ENCODE measurements around the gene SPHK1. TPM values are rescaled to one million over a fixed set of nuclear protein-coding genes. Genes with fewer than 3 reads are reported as not detected.
A peak's percentile ranks its signal among the peaks of the same experiment; 100 is the strongest.

The SPHK1 gene
- total RNA-seq, 1 donor, result 47.5 TPM

DNA sequence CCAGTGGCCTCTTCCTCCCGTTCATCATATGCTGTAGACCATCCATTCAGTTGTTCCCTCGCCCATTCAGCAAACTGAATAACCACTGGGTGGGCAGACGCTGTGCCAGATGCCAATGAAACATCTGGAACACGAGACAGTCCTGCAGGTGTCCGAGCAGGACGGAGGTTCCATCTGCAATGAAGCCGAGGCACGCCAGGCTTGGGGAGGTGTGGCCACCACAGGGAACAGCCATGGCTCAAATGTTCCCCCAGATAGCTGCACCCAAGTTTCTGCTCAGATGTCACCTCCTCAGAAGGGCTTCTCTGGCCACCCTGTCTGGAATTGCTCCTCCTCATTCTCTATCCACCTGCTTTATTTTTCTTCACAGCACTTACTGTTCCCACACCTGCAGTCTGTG lies 38.0 kb downstream of the SPHK1 start:
- no peak overlapping the region for H3K4me3 ChIP-seq (ENCODE audit: low read depth, low read length)
- DNase-seq (ENCODE audit: low read depth), result no peak
- TF ChIP-seq, protein P1, sequence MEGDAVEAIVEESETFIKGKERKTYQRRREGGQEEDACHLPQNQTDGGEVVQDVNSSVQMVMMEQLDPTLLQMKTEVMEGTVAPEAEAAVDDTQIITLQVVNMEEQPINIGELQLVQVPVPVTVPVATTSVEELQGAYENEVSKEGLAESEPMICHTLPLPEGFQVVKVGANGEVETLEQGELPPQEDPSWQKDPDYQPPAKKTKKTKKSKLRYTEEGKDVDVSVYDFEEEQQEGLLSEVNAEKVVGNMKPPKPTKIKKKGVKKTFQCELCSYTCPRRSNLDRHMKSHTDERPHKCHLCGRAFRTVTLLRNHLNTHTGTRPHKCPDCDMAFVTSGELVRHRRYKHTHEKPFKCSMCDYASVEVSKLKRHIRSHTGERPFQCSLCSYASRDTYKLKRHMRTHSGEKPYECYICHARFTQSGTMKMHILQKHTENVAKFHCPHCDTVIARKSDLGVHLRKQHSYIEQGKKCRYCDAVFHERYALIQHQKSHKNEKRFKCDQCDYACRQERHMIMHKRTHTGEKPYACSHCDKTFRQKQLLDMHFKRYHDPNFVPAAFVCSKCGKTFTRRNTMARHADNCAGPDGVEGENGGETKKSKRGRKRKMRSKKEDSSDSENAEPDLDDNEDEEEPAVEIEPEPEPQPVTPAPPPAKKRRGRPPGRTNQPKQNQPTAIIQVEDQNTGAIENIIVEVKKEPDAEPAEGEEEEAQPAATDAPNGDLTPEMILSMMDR (IDR thresholded peaks at IDR 0.05; ENCODE audit: insufficient read depth, low read depth, low read length), result no peak

DNA sequence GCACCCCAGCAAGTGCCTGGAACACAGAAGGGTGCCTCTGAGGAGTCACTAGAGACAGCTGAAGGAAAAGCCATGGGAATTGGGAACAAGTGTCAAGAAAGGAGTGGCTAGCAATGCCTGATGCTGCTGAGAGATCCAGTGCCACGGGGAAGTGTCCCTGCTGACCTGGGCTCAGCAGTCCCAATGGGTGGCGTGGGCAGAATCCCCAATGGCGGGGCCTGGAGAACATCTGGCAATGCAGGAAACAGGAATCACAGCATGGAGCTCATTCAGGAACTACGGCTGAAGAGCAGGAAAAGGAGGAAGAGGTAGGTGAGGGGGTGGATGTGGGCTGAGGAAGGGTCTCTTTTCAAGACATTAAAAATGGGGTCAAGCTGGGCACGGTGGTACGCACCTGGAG lies 38.5 kb downstream of the SPHK1 start:
- DNase-seq (ENCODE audit: low read depth), result no peak
- TF ChIP-seq, protein P1 (IDR thresholded peaks at IDR 0.05; ENCODE audit: insufficient read depth, low read depth, low read length), result no peak
- no peak overlapping the region for H3K4me3 ChIP-seq (ENCODE audit: low read depth, low read length)

DNA sequence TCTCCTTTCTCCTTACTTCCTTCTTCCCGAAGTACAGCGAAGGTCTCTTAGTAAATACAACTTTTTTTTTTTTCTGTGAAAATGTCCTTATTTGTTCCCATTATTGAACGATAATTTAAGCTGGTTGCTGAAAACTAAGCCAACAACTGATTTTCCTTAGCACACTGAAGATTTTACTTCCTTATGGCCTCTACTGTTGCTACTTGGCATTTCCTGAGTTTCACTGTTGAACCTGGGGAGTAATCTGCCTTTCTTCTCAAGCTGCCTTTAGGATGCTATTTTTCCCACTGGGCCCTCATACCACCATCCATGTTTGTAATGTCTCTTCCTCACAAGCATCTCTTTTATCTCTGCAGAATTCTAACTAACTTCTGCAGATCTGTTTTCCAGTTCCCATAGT lies 42.4 kb downstream of the SPHK1 start:
- H3K4me3 ChIP-seq (ENCODE audit: low read depth, low read length), result no peak overlapping the region
- TF ChIP-seq, protein P1 (IDR thresholded peaks at IDR 0.05; ENCODE audit: insufficient read depth, low read depth, low read length), result no peak
- no peak for DNase-seq (ENCODE audit: low read depth)

DNA sequence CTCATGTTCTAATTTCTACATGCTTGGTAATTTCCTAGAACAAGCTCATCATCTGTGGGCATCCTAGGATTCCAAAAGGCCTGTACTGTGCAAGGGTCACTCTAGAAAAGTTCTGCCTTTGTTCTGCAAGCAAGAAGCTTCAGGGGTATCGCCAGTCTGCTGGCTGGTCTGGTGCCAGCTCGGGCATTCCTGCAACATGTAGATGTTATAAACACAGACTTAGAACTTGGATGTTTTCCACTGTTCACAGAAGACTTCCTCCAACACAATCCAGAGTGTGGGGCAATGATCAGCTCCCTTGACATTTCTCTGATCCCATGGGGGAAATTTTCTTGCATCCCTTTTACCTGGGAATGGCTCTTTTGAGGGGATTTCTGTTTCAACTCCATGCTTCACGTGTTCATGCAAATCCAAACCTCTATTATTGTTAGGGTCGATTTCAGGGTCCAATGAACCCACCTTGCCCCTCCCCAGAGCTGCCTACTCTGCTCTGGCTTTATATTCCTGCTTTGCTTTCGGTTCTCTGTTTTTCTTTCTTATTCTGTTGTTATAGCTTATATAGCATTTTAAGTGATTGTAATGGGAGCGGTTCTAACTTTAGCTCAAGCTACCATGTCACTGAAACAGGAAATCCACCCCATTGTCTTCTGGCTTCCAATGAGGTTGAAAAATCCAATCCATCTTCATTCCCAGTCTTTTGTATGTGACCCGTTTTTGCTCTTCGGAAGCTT lies 43.3 kb downstream of the SPHK1 start:
- peak; percentile 62 for DNase-seq (ENCODE audit: low read depth)
- no peak overlapping the region for H3K4me3 ChIP-seq (ENCODE audit: low read depth, low read length)
- TF ChIP-seq, protein P1 (IDR thresholded peaks at IDR 0.05; ENCODE audit: insufficient read depth, low read depth, low read length), result no peak

DNA sequence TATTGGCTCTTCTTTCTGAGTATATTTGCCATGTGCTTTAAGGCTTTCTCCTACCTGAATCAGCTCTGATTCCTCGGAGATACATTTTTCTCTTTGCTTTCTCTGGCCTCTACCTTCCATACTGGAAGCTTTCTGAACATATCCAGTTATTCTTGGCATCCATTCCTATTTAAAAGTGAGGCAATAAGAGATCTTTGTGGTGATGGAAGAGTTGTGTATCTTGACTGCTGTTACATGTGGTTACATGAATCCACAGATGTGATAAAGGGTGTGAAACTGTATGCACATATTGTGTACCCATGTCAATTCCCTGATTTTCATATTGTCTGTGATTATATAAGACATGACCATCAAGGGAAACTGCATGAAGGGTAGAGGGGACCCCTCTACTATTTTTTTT lies 44.1 kb downstream of the SPHK1 start:
- no peak overlapping the region for H3K4me3 ChIP-seq (ENCODE audit: low read depth, low read length)
- TF ChIP-seq, protein P1 (IDR thresholded peaks at IDR 0.05; ENCODE audit: insufficient read depth, low read depth, low read length), result no peak
- no peak for DNase-seq (ENCODE audit: low read depth)

DNA sequence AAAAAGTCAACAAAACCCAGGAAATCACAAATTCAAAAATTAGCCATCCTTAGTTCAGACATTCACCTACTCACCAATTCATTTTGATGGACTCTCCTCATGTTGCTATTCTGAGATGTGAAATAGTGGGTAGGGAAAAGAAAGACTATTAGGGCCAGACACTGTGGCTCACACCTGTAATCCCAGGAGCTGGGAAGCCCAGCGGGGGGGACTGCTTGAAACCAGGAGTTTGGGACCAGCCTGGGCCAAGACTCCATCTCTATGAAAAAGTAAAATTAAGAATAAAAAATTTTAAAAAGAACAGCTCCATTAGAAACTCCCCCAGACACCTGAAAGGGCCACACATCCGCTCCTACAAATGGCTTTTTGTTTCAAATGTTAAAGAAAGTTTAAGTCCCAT lies 47.1 kb downstream of the SPHK1 start:
- TF ChIP-seq, protein P1 (IDR thresholded peaks at IDR 0.05; ENCODE audit: insufficient read depth, low read depth, low read length), result no peak
- DNase-seq (ENCODE audit: low read depth), result no peak
- H3K4me3 ChIP-seq (ENCODE audit: low read depth, low read length), result no peak overlapping the region

DNA sequence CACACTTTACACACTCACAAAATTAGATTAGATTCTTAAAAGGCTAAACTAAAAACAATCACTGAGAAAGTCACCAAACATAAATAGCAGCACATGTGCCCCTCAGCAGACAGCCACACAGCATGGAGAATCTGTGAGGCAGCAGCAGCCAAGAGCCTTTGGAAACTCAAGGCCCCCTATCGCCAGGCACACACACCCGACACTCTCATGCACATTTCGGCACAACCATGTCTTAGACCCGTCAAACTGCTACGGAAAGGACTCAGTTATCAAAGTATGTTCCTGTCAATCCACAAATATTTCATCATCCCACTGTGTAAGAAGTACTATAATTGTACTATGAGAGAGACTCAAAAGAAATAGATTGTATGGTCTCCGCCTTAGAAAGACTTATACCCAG lies 47.6 kb downstream of the SPHK1 start:
- H3K4me3 ChIP-seq (ENCODE audit: low read depth, low read length), result no peak overlapping the region
- TF ChIP-seq, protein P1 (IDR thresholded peaks at IDR 0.05; ENCODE audit: insufficient read depth, low read depth, low read length), result no peak
- DNase-seq (ENCODE audit: low read depth), result no peak
